Glomerular visceral epithelial cell (primary cell): ENCODE results near the gene UCKL1.
A peak's percentile ranks its signal among the peaks of the same experiment; 100 is the strongest.
"Not testable (repeated sequence)": the region's sequence is repeated elsewhere in the genome, so short reads cannot be mapped to it uniquely, and the experiment has no call there.

Experiments
- DNase-seq: peaks from one replicate; pipeline ENCODE4 v3.0.0-alpha.2; 2016; ENCODE audit errors: extremely low spot score

UCKL1 gene

GRCh38 chr20:63919130-63919529, 37.1 kb downstream of the UCKL1 start:
- no peak for DNase-seq

DNA sequence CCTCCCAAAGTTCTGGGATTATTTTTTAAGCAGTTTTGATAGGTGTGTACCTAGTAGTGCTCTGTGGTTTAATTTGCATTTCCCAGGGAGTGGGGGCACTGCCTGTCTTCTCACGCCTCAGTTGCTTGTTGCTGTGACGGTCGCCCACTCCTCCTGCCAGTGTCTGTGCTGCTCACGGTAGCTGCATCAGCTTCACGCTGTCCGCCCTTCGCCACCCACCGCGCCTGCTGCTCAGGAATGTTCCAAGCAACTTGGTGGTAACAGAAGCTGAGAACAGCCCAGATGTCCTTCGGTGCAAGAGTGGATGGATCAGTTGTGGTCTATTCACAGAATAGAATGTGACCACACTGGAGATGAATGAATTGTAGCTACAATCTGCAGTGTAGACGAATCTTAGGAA, 38.4 kb downstream of the UCKL1 start:
- no peak for DNase-seq

- not testable (repeated sequence) for DNase-seq
These were observed 39.8 kb downstream of the UCKL1 start for GRCh38 chr20:63916371-63916939.

GRCh38 chr20:63915471-63915870, 40.7 kb downstream of the UCKL1 start:
- DNase-seq = no peak

DNA sequence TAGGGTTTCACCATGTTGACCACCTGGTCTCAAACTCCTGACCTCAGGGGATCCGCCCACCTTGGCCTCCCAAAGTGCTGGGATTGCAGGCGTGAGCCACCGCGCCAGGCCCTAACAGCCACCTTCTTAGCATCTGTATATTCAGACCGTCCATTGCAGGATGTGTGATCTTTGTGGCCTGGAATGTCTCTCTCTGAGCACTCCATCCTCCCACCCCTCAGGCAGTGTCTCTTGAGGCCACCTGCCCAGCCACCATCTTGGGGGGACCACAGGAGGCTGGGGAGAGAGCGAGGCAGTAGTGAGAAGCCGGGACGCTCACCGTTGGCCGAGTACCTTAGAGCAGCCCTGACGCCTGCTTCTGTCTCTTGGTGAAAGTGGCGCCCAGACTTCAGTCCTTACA, 42.4 kb downstream of the UCKL1 start:
- no peak for DNase-seq

GRCh38 chr20:63911176-63911575, 45.0 kb downstream of the UCKL1 start:
- DNase-seq = peak; percentile 30

- DNase-seq = no peak
These were observed 48.1 kb downstream of the UCKL1 start for GRCh38 chr20:63908008-63908682.

DNA sequence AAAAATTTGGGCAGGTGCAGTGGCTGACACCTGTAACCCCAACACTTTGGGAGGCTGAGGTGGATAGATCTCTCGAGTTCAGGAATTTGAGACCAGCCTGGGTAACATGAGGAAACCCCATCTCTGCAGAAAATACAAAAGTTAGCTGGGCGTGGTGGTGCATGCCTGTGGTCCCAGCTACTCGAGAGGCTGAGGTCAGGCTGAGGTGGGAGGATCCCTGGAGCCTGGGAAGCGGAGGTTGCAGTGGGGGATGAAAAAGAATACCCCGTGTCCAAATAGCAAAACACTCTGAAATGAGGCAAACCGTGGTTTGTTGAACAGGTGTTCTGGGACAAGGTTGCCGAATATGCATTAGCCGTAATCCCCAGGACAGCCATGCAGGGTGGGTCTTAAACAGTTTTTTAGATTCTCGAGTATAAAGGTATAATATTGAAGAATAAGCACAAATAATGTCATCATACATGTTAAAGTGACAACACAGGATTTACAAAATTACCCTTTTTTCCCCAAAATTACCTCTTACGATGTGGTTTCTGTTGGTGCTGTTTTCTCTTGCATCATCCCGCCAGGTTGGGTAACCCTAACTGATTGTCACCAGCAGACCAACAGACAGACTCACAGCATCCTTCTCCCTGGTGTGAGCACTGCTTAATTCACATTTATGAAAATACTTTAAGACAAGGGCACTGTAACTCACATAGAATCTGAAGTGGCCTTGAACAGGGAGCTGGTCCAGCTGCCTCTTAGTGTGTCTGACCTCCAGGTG, 52.2 kb downstream of the UCKL1 start:
- no peak for DNase-seq

GRCh38 chr20:63900413-63900812, 55.8 kb downstream of the UCKL1 start:
- no peak for DNase-seq

DNA sequence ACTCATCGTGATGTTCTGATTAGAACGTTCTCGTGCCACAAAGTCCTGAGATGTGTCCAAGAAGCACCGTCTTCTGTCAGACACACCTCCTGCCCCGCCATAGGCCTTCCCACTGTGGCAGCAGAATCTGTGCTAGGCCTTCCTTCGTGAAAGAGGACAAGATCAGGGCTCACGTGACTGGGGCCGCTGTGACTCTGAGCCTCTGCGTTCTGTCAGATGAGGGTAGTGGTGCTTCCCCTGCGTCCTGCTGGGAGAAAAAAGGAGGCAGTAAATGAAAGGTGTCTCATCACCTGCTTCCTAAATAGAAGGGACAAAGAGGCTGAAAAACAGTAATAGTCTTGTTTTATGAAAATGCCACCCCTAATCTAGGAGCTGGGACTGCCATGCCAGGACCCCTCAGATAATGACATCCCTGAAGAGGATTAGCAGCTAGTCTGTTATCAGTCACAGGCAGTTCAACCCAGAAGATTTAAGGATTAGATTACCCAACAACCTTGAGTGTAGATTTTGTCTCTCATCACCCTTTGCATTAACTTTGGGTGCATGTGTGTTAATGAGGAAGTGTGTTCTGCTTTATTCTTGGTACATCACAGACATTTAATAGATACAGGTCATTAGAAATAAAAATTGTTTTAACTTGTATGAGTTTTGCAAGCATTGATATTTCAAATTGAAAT, 57.2 kb downstream of the UCKL1 start:
- no peak for DNase-seq

DNA sequence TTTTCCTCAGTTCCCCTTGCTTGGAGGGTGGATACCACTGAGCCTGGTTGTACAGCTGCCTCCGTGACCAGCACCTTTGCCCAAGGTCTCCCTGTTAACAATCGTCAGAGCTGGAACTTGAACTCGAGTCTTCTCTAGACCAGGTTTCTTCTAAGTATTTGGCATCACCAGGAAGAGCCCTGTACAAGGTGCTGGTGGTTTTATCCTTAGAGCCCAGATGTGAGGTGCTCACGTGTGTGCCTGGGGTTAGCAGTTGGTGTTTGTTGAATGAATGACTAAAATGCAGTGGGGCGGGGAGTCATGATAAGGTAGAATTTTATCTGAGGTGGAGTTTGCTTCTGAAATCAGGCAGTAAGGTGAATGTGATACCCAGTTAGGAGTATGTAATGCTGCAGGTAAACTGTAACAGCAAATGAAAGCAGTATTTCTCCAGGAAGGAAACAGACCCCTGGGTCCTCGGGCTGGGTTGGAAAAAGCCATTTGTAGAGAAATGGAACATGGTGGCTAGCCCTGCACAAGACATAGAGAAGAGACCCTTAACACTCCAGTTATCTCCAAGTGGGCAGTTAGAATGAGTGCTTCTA, 58.1 kb downstream of the UCKL1 start:
- DNase-seq = no peak

GRCh38 chr20:63896264-63897105, 59.7 kb downstream of the UCKL1 start:
- peak; percentile 83 for DNase-seq

- peak; percentile 21 for DNase-seq
These were observed 60.3 kb downstream of the UCKL1 start for GRCh38 chr20:63895952-63896263.

- DNase-seq = no peak
These were observed 60.8 kb downstream of the UCKL1 start for GRCh38 chr20:63895202-63895951.

- peak; percentile 98 for DNase-seq
These were observed 61.6 kb downstream of the UCKL1 start, which contains the start of gene DNAJC5 for GRCh38 chr20:63894358-63895201. TSS of gene DNAJC5 (plus strand) at chr20:63895126. CDS start at chr20:63928346, 33,220 bp downstream.

DNA sequence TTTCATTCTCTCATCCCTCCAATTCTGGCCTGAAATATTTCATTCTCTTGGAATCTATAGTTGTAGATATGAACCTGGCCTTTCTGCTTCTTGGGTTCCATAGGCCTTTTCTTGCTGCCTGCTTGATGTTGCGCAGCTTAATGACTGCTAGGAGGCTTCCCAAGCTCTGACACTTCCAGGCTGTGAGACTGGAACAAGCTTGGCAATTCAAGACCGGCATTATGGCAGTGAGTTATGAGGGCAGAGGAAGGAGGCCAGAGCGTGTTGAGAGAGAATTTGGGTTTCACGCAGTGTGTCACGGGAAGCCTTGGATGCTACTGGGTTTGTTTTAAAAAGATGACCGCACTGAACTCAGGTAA, 62.2 kb downstream of the UCKL1 start:
- DNase-seq = no peak

- DNase-seq = no peak
These were observed 63.8 kb downstream of the UCKL1 start for GRCh38 chr20:63892402-63892801.

DNA sequence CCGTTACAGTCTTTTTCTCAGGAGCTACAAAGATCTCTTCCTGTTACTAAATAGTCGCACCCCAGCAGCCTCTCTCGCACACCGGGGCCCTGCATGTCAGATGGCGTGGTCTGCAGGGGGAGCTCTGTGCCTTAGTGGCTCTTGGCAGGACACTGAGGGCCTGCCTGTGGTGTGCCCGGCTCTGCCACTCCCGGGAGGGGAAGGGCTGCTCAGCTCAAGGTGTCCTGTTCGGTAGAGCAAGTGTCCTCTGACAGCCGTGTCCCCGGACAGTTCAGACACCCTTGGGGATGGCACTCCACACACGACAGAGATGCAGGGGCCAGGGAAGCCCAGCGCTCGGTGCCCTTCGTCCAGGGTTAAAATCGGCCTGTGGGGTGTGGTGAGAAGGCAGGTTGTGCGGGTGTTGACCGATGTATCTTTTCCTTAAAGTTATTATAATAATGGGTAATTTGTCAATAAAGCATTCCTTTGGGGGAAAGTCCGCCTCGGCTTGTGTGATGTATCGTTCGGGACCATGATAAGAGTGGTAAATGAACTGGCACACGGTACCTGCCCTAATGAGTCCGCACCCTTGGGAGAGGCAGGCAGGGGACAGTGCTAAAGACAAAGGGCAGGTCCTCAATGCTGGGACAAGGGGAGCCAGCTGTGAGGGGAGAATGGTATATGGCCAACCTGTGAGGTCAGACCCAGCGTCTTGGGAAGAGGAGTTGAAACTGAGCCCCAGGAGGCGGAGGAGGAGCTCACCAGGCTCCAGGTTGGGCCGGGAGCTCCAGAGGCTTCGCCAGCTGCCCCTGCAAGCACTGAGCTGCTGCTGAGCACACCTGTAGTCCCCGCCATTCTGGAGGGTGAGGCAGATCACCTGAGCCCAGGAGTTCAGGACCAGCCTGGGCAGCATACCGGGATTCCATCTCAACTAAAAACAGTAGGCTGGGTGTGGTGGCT, 64.9 kb downstream of the UCKL1 start:
- DNase-seq = no peak

DNA sequence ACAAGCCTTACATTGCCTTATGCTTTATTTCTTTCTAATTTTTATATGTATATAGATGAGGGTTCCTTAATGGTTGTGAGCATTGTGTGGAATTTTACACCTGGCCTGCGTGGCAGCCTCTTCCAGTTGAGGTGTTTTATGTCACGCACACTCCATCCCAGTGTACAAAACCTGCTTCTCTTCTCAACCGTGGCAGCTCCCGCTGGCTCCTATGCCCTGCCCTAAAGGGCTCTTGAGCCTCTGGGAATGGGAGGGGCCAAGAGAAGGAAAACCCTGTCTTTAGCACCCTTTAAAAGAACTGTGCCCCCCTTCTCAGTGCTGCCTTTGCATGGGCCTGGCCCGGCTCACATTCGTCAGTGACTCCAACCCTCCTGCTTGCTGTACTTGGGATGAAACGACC, 65.6 kb downstream of the UCKL1 start:
- DNase-seq = no peak
